ENCODE measurements around the gene PTPN13.

PTPN13 gene

GRCh38 chr4:86587381-86588140 is 6.6 kb upstream of the PTPN13 start:
- DNase-seq (ENCODE audit: insufficient read length, low spot score) (no peak), FAIRE-seq (no peak)

DNA sequence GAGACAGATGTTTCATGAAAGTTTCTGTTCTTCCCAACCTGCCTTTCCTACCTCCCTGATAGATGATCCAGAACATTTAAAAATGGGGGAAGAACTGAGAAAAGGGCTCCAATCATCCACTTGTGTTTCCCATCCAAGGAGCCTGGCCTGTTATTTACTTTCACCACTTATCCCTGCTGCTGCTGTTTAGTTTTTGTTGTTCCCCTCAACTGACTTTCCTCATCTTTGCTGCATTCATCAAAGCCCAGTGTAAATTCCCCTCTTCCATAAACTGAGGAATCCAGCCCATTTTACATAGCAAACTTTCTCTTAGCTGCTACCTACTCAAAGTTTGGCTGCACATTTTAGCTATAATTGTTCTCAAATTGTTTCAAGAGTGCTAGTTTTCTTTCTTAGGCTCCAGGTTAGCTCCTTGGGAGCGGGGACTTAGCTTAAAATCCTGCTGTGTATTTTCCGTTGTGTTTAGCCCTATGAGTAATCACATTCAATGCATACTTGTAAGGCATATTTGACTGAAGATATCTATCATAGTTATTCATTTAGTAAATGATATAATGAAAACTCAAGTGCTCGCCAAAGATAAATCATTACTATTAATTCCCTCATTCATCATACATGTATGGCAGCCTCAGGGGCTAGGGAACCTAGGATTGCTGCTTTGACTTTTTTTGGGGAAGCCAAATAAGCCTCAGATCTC is 1.4 kb upstream of the PTPN13 start:
- DNase-seq (ENCODE audit: insufficient read length, low spot score) (peak; percentile 10), FAIRE-seq (no peak)

DNA sequence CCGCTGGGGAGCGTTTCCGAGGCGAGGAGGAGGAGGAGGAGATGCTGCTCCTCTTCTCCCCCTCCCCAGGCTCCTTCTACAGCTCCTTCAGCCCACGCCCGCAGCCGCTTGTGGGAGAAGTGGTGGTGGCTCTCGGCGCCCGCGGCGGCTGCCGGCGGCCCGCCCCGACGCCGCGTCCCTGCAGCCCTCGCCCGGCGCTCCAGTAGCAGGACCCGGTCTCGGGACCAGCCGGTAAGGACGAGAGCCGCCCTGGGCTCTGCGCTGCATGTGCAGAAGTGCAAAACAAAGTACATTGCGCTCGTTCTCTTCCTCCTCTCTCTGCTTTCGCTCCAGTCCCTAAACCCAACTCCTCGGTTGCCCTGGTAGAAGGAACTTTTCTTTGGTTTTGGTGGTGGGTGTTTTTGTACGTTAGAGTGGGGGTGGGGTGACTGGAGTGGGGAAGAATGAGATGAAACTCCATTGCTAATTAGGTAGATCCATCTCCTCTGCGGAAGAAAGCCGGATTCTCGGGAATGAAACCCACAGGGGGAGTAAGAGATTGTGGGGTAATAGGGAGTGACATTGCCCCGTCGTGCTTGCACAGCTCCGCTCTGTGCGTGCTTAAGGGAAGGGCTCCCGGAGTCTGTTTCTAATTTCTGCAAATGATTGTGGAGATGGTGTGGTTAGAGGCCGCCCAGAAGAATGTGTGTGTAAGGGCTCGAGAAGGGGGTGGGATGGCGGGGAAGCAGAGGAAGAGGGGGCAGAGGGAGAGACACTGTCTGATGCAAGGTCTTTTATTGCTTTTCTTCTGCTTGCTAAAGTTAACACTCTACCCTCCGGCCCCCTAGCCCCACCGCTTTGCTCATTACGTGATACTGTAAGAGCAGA is 677 bp downstream of the PTPN13 start:
- DNase-seq (ENCODE audit: insufficient read length, low spot score) (peak; percentile 33), FAIRE-seq (no peak)

GRCh38 chr4:86595426-86595805 is 1.3 kb downstream of the PTPN13 start:
- DNase-seq (ENCODE audit: insufficient read length, low spot score) (no peak), FAIRE-seq (no peak)

DNA sequence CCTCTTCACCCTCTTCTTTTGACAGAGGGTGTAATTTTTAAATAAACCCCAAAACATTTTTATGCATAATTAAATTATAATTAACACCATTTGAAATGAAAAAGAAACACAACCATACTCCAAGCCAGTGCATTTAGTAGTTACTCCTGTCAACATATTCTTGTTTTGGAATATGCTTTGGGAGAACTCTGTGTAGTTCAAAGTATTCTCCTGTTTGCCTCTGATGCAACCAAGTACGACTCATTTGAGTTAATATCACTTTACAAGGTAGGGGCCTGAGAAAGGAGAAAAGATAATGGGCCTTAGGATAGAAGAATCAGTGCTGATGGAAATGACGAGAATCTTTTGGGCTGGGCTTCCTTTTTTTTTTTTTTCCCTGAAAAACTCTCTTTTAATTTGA is 2.7 kb downstream of the PTPN13 start:
- FAIRE-seq, result no peak
- peak; percentile 6 for DNase-seq (ENCODE audit: insufficient read length, low spot score)

DNA sequence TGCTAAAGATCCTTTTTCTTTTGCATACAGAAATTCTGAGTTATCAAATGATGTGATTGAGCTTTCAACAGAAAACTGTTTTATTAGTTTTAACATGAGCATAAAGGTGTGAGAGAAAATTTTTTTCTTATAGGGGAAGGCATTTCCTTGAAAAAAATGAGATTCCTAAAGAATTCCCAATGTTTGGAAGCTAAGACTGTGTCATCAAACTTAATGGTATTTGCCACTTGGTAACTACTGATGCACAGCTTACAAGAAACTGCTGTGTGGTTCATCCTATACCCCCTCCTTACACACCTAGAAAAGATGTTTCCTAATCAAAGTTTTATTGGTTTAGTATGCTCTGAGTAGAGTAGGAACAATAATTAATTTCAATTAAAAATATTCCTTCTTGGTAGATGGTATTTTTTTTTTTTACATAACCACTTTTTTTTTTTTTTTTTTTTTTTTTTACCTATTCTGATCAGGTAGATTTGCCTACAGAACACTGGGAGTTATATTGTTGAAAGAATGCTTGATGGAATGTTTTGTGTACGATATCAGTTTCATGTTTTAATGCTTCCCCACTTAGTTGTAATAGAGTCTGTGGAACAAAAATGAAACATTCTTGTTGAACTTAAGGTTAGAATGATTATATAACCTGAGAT is 6.0 kb downstream of the PTPN13 start:
- DNase-seq (ENCODE audit: insufficient read length, low spot score) (no peak), FAIRE-seq (no peak)

DNA sequence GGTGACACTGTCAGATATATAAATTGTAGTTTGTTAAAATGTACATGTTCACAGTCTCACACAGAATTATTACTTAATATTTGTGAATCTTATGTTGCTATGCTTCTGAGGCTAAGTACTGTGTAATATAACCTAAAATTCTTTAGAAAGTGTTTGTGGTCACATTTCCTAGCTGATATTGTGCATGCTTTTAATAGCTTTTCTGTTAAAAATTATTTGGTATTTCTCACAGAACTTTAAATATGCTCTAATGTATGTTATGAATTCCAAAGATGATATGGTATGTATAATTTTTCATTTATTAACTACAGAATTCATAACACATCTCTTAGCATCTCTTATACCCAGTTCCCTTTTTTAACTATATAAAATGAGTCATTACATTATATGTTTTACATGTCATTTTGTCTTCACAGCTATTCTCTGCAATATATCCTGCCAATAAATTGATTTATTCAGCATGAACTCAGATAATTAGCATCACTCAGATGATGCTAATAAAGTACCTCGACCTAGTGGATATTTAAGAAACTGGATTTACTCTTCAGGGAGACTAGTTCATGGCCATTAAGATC is 9.3 kb downstream of the PTPN13 start:
- DNase-seq (ENCODE audit: insufficient read length, low spot score) (no peak), FAIRE-seq (no peak)

DNA sequence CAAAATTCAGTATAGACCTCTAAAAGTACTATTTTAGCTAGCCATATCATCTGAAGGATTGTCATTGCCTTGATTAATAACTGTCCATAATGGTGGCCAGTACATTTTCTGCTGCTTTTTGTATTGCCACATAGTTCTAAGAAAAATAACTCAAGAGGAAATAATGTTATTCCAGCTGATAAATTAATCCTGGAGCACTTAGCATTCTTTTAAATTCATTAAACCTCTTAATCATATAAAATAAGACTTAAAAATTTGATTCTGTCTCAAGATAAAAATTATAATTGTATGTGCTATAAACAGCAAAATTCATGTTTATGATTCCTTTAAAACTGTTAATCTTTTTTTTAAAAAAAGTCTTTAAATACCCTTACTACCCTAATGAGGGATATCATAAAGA is 12.7 kb downstream of the PTPN13 start:
- DNase-seq (ENCODE audit: insufficient read length, low spot score) (no peak), FAIRE-seq (no peak)

- no peak for DNase-seq (ENCODE audit: insufficient read length, low spot score)
- FAIRE-seq, result no peak
Measured at GRCh38 chr4:86608757-86609375, 14.8 kb downstream of the PTPN13 start.

DNA sequence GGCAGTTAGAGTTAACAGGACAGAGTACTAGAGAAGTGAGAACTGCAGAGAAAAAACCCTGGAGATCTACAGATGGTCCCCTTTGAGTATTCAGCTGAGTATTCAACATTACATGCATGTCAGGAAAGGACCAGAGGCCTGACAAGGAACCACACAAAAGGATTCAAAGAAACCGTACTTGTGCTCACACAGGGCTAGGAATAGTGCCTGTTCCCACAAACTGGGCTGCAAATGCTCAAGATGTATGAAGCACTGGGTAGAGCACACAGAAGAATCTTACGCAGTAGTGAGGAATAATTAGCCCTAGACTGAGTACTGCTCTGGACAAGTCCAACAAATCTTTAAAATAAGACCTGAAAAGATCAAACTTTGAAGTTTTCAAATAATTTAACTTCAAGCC is 17.6 kb downstream of the PTPN13 start:
- no peak for FAIRE-seq
- no peak for DNase-seq (ENCODE audit: insufficient read length, low spot score)

GRCh38 chr4:86613734-86614133 is 19.6 kb downstream of the PTPN13 start:
- no peak for FAIRE-seq

GRCh38 chr4:86614865-86615264 is 20.8 kb downstream of the PTPN13 start:
- FAIRE-seq (no peak), DNase-seq (ENCODE audit: insufficient read length, low spot score) (no peak)

More at GRCh38 chr4:86613734-86614133, 19.6 kb downstream of the PTPN13 start:
- DNase-seq (ENCODE audit: insufficient read length, low spot score), result no peak

DNA sequence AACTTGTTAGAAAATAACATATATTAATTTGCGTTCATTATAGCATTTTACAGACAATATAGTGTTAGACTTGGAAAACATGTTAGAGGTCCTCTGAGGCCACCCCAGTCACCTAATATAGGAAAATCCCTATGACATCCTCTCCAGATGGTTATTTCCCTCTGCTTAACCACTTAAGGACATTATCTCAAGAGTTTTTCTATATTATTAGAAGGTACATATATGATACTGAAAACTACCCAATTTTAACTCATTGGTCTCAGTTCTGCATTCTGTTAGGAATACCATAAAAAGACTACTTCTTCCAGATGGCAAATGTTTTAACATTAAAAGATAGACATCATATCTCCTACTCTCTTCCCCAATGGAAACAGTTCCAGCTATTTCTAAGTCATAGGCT is 21.4 kb downstream of the PTPN13 start:
- FAIRE-seq (no peak), DNase-seq (ENCODE audit: insufficient read length, low spot score) (no peak)

DNA sequence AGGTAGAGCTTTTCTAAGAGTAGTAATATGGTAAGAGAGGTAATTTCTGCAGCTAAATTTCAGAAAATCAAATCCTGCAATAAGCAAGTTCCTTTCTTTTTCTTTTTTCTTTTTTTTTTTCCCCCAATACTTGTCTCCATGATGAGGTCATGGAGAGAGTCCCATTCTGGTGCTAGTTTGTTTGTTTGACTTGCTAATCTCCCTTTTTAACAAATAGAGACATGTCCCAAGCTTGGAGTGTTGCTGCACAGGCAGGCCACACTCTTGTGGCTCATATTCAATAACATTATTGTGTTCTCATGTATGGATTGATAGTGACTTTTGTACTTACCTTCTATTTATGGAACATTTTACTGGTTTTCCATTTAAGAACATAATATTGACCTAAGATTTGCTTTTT is 25.5 kb downstream of the PTPN13 start:
- FAIRE-seq (no peak), DNase-seq (ENCODE audit: insufficient read length, low spot score) (no peak)

DNA sequence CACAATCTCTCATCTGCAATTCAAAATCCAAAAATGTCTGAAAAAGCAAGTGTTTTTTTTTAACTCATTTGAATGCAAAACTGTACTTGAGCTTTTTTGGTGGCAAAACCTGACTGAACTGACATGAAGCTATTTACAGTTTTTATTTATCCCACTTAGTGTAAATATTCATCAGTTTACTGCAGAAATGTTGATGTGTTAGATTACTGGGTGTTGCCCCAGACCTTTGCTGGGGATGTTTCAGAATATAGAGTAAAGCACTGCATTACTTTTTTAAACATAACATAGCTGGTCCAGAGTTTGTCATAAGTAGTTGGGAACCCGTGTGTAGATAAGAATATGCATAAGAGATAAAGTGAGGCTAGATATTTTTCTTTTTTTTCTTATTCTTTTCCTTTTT is 27.3 kb downstream of the PTPN13 start:
- FAIRE-seq, result no peak

DNA sequence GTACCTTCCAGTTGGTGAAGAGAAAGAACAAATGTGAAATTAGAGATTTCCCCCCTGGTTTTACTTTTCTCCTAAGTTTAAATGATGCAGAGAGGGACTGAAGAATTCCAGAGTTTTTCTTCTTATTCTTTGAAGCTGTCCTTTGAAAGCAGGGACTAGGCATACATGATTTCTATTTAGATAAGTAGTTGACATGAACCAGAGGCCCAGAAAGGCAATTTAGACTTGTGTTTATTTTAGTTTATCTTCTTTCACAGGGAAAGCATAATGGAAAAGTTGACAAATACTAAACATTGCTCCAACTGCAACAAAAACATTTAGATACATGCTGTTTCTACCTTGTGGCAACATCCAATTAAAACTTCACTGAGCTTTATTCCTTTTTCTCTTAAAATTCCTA is 32.0 kb downstream of the PTPN13 start:
- DNase-seq (ENCODE audit: insufficient read length, low spot score), result no peak
- no peak for FAIRE-seq

More for the DNA sequence above, 27.3 kb downstream of the PTPN13 start:
- no peak for DNase-seq (ENCODE audit: insufficient read length, low spot score)

DNA sequence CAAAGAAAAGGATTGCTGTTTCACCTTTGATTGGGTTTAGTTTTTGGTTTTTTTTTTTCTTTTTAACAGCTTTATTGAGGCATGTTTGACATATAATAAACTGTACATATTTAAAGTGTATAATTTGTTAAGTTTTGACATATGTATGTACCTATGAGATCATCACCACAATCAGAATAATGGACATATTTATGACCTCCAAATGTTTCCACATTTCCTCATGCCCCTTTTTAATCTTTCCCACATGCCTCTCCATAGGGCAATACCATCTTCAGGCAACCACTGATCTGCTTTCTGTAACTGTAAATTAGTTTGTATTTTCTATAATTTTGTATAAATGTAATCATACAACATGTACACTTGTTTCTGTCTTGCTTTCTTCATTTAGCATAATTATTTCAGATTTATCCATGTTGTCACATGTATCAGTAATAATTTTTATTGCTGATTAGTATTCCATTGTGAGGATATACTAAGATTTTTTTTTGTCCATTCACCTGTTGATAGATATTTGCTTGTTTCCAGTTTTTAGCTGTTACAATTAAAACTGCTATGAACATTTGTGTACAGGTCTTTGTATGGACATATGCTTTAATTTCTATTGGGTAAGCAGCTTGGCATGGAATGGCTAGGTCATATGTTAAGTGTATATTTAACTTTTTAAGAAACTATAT is 33.5 kb downstream of the PTPN13 start:
- DNase-seq (ENCODE audit: insufficient read length, low spot score) (no peak), FAIRE-seq (no peak)

GRCh38 chr4:86630629-86631028 is 36.5 kb downstream of the PTPN13 start:
- DNase-seq (ENCODE audit: insufficient read length, low spot score), result no peak

GRCh38 chr4:86631166-86631565 is 37.1 kb downstream of the PTPN13 start:
- DNase-seq (ENCODE audit: insufficient read length, low spot score) (no peak), FAIRE-seq (no peak)

More at GRCh38 chr4:86630629-86631028, 36.5 kb downstream of the PTPN13 start:
- no peak for FAIRE-seq
